Eye (tissue), 1 donor: ENCODE results near the gene CFAP97D2.
"Not testable (repeated sequence)": the region's sequence is repeated elsewhere in the genome, so short reads cannot be mapped to it uniquely, and the experiment has no call there.

Source experiments
- DNase-seq: peaks from one replicate; pipeline ENCODE4 v3.0.0-alpha.2; 2015

CFAP97D2 gene

GRCh38 chr13:114179087-114179658 lies at the start of gene CFAP97D2:
CFAP97D2 (plus strand) TSS chr13:114179257; CDS start chr13:114179331, 74 bp downstream.
- DNase-seq, result peak; percentile 70

DNA sequence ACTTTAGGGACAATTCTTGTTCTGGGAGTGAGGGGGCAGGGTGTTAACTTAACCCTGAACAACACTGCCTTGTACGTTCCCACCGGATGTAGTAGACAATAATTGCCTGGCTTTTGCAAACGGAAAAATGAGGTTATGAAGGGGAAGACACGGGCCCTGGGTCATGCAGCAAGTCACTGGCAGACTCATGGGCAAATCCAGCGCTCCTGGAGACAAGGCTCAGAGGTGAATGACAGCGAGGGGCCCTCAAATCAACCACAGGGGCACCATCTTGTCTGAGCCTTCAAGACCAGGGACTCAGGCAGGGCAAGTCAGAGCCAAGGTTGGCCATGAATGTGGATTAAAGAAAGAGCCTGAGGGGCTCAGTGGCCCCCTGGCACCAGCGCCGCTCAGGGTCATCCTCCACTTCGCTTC lies 49.4 kb upstream of the CFAP97D2 start:
- no peak for DNase-seq

- DNase-seq, result no peak
Measured at GRCh38 chr13:114130131-114130836, 48.8 kb upstream of the CFAP97D2 start.

- DNase-seq, result peak; percentile 83
Measured at GRCh38 chr13:114130837-114131582, 48.0 kb upstream of the CFAP97D2 start.

DNA sequence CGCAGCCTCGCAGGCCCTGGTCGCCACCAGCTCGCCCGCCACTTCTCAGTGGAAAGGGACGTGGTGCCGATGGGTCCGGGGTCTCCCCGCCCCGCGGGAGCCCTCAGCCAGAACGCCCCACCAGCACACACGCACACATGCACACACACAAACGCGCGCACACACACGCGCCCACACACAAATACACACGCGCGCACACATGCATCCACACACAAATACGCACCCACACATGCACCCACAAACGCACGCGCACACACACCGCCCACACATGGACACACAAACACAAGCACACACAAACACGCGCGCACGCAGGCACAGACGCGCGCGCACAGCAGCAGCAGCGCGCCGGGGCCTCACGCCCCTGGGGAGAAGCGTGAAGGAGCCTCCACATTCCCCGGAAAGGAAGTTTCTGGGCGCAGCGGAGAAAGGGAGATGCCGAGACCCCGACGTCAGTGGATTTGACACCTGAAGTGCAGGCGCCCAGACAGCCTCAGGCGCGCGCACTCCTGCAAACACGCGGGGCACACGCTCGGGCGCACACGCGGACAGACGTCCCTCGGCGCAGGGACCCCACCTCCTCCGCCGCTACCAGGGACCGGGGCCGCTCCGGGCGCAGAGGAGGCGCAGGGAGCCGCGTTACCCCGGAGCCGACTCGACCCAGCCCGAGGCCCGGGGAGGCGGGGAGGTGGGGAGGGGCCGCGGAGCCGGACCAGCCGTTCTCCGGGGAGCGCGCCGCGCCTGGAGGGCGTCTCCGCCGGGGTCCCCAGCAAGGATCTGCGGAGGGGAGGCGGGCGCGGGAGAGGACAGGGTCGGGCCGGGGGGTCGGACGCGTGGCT lies 47.3 kb upstream of the CFAP97D2 start:
- peak; percentile 85 for DNase-seq

DNA sequence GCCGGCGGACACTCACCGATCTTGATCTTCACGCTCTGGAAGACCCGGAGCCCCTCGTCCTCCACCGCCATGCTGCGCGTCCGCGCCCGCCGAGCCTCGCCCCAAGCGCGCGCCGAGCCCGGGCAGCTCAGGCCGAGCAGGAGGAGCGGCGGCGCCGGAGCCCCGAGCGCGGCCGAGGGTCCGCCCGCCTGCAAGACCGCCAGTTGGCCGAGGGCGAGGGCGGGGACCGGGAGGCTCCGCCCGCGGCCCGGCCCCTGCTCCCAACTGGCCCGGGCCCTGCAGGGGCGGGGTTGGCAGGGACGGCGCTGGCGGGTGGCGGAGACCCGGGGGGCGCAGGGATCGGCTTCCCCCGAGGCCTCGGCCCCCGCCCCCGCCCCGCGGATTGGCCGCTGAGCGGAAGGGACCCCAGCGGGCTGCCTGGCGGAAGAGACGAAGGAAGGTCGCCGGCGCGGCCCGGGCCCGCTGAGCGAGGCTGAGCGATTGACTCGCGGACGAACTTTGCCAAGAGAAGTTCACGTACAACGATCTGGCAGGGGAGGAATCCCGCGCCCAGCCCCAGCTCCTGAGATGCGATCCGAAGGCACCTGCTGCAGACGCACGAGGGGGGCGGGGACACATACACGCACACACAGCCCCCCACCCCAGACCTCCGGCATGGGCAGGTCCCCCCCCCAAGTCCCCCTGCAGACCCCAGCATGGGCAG lies 46.5 kb upstream of the CFAP97D2 start, which contains the start of gene RASA3:
Gene RASA3, minus strand, starts transcription at position 205 of the 703 bp plus-strand sequence. Its CDS starts 134 bp downstream, at position 71.
- DNase-seq, result peak; percentile 90

GRCh38 chr13:114133126-114133525 lies 45.9 kb upstream of the CFAP97D2 start:
- not testable (repeated sequence) for DNase-seq

DNA sequence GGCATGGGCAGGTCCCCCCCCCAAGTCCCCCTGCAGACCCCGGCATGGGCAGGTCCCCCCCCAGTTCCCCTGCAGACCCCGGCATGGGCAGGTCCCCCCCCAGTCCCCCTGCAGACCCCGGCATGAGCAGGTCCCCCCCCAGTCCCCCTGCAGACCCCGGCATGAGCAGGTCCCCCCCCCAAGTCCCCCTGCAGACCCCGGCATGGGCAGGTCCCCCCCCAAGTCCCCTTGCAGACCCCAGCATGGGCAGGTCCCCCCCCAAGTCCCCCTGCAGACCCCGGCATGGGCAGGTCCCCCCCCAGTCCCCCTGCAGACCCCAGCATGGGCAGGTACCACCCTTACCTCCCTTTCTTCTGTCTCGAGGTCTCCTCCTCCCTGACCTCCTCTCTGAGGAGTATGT lies 45.5 kb upstream of the CFAP97D2 start:
- not testable (repeated sequence) for DNase-seq

DNA sequence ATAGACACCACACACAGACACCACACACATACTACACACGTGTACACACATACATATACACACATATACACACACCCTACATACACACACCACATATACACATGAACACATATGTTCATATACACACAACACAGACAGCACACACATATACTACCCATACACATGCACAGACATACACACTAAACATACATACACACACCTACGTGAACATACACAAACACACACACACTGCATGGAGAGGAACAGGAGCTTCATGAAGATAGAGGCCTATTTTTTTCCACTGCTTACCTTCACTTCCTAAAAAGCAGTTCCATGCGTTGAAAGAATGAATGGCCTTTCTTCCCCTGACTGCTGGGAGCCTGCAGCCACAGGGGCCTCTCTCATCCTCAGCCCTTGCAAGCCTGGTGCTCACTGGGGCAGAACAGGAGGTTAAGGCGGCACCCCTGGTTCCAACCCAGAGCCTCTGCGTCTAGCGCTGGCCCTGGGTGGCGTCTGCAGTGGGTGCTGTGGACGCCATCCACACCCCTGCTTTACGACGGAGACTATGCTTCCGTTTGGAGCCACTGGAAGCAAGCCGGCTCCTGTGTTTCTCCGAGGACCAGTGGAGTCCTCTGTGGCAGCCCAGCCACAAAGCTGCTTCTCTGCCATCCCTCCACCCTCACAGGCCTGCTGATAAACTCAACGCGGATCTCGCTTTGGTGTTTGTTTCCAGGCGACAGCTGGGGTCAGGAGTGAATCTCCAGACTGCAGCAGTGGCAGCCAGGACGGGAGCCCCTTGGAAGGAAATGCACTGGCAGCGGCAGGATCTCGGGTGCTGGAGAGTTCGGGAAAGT lies 44.7 kb upstream of the CFAP97D2 start:
- peak; percentile 59 for DNase-seq

DNA sequence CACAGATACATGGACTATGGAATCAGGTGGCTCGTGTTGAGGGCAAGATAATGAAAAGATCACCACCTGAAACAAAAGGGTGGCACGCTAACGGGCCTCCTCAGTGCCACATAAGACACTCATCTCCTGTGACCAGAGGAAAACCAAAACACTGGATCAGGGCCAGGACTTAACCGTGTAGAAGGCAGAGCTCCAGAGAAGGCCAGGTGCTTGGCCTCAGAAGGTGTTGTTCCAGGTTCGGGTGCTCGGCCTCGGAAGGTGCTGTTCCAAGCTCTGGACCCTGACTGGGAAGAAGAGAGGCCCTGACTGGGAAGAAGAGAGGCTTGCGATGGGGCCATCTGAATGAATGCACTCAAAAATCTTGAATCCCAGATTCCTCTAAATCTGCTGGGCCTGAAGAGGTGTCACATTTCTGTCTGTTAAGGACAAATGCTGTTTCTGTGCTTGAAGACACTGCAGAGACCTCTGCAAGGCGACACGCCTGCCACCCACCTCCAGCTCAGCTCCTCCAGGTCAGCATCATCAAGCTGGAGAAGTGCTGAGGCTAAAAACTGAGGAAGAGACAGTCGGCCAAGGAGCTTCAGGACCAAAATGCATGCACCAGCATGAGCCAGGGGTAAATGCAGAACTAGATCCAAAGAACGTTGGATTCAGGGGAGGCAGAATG lies 44.0 kb upstream of the CFAP97D2 start:
- no peak for DNase-seq

DNA sequence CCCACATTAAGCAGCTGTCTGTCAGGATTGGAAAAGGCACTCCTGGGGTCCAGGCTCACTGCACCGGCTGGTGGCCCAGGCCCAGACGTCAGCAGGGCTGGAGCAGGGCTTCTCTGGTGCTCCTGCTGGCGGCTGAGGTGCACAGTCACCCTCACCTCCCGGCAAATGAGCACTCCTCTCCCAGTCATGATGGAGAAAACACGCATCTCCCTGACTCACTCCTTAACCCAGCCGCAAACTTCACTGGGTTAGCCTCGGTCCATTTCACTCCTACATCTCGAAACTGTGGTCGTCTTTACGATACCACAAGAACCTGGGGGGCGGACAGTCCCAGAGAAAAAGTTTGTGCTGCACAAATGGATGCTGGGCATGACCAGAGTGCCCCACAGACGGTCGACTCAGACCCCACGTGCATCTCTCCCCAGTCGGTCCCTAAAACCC lies 43.3 kb upstream of the CFAP97D2 start:
- DNase-seq, result no peak

- no peak for DNase-seq
Measured at GRCh38 chr13:114136576-114136975, 42.5 kb upstream of the CFAP97D2 start.

DNA sequence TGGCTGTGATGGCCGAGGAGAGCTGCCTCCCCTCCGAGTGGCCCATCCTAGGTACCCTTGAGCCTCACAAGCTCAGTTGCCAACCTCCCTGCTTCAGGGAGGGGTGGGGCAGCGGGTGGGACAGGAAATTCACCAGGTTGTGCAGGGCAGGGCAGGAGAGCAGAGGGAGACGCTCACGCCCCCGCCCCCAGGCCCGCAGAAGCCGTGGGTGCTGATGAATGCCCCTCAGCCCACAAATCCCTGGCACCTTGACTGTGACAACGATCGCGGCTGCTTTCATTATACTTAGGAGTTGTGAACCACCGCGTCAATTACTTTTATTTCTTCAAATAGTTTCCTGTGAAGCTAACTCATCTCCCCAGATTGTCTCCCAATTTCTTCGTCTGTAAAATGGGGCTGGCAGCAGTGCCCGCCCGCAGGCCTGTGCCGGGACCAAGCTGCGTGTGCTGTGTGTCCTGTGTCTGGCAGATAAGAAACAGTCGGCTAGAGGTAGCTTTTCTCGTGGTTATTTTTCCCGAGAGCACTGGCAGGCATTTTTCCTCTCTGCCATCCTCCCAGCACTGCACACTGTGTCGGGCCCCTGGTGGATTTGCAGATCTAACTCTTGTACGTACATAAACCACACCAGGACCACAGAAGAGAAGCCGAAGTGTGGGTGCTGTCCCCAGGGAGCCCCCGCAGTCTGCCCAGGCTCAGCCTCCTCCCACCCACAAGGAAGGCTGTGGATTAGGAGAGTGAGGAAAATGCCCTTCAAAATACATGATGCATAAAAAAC lies 38.7 kb upstream of the CFAP97D2 start:
- no peak for DNase-seq

DNA sequence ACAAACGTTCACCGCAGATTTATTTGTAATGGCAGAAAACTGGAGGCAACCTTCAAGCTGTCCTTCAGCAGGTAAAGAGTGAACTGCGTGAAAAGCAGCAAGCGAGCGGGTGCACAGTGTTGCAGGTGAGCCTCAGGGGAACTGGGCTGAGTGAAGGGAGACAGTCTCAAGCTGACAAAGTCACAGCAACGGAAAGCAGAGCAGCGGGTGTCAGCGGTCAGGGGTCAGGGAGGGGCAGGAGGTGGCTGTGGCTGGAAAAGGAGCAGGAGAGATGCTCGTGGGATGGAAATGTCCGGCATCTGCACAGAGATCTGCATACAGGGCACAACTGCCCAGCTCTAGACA lies 38.2 kb upstream of the CFAP97D2 start:
- no peak for DNase-seq

DNA sequence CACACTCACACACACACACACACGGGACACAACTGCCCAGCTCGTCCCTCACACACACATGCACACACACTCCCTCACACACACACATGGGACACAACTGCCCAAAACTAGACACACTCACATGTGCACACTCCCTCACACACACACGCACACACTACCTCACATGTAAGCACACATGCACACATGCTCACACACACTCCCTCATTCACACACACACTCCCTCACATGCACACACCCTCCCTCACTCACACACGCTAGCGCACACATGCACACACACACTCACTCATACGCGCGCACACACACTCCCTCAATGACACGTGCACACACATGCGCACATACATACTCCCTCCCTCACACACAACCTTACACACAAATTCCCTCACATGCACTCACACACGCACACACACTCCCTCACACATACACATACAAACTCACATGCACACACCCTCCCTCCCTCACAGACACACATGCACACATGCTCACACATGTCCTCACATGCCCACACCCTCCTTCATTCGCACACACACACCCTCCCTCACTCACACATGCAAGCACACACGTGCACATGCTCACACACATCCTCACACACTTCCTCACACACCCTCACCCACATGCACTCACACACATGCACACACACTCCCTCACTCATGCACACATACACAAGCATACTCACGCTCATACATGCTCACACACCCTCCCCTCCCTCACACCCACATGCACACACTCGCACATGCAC lies 37.6 kb upstream of the CFAP97D2 start:
- no peak for DNase-seq

DNA sequence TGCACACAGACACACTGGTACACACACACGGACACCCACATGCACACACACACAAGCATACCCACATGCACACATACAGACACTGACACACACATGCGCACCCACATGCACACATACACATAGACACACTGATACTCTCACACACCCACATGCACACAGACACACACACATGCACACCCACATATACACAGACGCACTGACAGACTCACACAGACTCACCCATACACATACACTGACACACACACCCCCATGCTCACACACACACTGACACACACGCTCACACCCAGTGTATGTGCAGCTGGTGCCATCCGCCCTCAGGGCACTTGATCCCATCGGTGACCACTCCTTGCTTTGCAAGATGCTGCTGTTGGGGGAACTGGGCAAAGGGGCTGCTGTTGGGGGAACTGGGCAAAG lies 36.9 kb upstream of the CFAP97D2 start:
- DNase-seq, result no peak

GRCh38 chr13:114142640-114143490 lies 36.2 kb upstream of the CFAP97D2 start:
- DNase-seq, result peak; percentile 33
